Brain microvascular endothelial cell (primary cell): ENCODE data around the gene ADORA2B.

Source experiments
- DNase-seq: peaks from one replicate; pipeline ENCODE4 v3.0.0-alpha.2; 2020
- H3K27ac ChIP-seq: fragments of 250-450 bp; sonication (Bioruptor Pico); 2 replicates; pipeline ENCODE4 v1.5.1; 2020; ENCODE audit warnings: mild to moderate bottlenecking, moderate library complexity
- H3K27me3 ChIP-seq: fragments of 250-450 bp; sonication (Bioruptor Pico); replicated peaks from 2 replicates; pipeline ENCODE4 v1.5.1; 2020; ENCODE audit warnings: mild to moderate bottlenecking
- H3K36me3 ChIP-seq: fragments of 250-450 bp; sonication (Bioruptor Pico); replicated peaks from 2 replicates; pipeline ENCODE4 v1.5.1; 2020; ENCODE audit warnings: mild to moderate bottlenecking
- H3K4me3 ChIP-seq: 2 replicates; pipeline ENCODE4 v1.5.1; 2011; ENCODE audit warnings: low read depth, mild to moderate bottlenecking, control low read depth, low read length, moderate library complexity
- in situ Hi-C: cut with HindIII; loops from 2 replicates; pipeline ENCODE4 v1.10.0; 2017; ENCODE audit warnings: low sequenced_read_pairs, low pct_ligation_motif_present
- TF ChIP-seq, protein P1 (sequence below): IDR thresholded peaks from 2 replicates; pipeline ENCODE4 v1.5.1; 2011; ENCODE audit warnings: low read depth, mild to moderate bottlenecking, moderate library complexity, low read length, control low read depth, inconsistent platforms; ENCODE audit errors: missing control alignments

The ADORA2B gene

DNA sequence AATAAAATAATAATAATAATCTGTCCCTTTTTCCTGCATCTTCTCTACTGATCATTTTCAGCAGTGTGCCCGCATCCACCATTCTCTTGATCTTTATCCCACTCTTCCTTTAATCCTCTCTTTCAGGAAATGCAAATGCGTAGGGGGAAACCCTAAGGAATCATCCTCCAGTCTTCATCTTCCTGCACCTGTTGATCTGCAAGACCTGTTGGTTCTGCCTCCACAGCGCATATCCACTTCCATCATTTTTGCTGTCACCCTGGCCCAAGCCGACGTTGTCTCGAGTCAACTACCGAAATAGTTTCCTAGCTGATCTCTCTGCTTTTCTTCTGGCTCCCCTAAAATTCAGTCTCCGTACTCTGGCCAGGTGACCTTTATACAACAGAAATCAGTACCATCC is 24.5 kb downstream of the ADORA2B start:
- H3K27me3 ChIP-seq, result no peaks in the 10 kb centered on the region

DNA sequence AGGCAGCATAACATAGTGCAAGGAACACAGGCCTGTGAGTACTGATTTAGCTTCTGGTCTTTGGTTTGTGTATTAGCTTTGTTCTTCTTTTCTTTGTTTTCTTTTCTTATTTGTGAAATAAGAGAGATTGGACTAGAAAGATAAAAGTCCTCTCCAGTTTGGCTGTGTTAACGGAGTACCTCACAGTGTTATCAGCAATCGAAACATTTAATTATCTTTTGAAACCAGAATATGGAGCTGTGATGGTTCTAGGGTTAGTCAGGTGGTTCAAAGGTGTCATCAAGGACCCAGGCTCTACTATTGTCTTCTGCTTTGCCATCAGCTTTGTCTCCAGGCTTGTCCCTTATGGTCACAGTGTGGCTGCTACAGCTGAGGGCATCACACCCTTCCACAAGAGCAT is 25.6 kb downstream of the ADORA2B start:
- TF ChIP-seq, protein P1, sequence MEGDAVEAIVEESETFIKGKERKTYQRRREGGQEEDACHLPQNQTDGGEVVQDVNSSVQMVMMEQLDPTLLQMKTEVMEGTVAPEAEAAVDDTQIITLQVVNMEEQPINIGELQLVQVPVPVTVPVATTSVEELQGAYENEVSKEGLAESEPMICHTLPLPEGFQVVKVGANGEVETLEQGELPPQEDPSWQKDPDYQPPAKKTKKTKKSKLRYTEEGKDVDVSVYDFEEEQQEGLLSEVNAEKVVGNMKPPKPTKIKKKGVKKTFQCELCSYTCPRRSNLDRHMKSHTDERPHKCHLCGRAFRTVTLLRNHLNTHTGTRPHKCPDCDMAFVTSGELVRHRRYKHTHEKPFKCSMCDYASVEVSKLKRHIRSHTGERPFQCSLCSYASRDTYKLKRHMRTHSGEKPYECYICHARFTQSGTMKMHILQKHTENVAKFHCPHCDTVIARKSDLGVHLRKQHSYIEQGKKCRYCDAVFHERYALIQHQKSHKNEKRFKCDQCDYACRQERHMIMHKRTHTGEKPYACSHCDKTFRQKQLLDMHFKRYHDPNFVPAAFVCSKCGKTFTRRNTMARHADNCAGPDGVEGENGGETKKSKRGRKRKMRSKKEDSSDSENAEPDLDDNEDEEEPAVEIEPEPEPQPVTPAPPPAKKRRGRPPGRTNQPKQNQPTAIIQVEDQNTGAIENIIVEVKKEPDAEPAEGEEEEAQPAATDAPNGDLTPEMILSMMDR, result no peak
- no peak overlapping the region for H3K4me3 ChIP-seq
- peaks cover 7% of the 10 kb centered on the region for H3K36me3 ChIP-seq
- DNase-seq, result no peak
- H3K27me3 ChIP-seq, result no peaks in the 10 kb centered on the region
- H3K27ac ChIP-seq, result no peak overlapping the region
- in situ Hi-C loops, result no loop called here

More for the DNA sequence above, 24.5 kb downstream of the ADORA2B start:
- Histone ChIP-seq H3K36me3 (no peaks in the 10 kb centered on the region), H3K27ac (no peak overlapping the region), H3K4me3 (no peak overlapping the region)
- in situ Hi-C loops, result no loop called here
- no peak for DNase-seq
- TF ChIP-seq, protein P1, result no peak

DNA sequence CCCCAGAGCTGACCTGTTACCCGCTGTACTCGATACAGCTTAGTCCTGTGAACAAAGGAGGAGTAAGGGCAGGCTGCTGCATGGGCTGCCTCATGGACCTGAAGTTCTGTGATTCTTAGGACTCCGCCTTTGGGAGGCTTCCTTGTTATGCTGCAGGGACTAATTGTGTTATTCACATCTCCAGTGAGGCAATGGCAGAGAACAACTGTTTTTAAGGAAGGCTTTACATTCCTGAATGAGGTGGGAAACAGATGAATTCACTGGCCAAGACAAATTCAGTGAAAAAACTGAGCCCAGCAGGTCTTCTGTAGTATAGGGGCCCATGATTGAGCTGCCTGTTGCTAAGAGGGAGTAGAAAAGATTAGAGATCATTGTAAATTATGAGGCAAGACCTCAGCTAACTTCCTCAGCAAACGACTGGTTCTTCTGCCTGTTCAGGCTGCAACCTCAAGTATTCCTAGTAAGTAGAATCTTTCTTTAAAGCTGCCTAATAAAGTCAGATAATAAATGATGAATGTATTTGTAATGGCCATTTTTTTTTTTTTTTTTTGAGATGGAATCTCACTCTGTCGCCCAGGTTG is 26.3 kb downstream of the ADORA2B start:
- Histone ChIP-seq H3K36me3 (peaks cover 7% of the 10 kb centered on the region), H3K27me3 (no peaks in the 10 kb centered on the region), H3K4me3 (no peak overlapping the region), H3K27ac (no peak overlapping the region)
- in situ Hi-C loops, result no loop called here
- DNase-seq, result no peak
- TF ChIP-seq, protein P1, result no peak

DNA sequence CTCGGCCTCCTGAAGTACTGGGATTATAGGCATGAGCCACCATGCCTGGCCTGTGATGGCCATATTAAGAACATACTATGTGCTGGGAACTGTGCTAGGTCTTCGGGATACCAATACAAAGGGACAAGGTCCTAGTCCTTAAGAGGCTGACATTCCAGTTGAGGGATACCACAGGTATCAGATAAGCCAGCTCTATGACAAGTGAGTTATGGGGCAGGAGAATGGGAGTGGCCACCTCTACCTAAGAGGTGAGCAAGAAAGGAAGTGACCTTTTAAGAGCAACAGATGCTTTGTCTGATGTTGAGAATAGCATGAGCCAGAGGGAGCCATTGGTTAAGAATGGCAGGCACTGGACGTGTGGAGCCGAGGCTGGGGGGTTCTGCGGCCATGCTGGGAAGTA is 27.0 kb downstream of the ADORA2B start:
- in situ Hi-C loops, result no loop called here
- Histone ChIP-seq H3K36me3 (peaks cover 7% of the 10 kb centered on the region), H3K27me3 (no peaks in the 10 kb centered on the region), H3K27ac (no peak overlapping the region), H3K4me3 (no peak overlapping the region)
- TF ChIP-seq, protein P1, result no peak
- no peak for DNase-seq

DNA sequence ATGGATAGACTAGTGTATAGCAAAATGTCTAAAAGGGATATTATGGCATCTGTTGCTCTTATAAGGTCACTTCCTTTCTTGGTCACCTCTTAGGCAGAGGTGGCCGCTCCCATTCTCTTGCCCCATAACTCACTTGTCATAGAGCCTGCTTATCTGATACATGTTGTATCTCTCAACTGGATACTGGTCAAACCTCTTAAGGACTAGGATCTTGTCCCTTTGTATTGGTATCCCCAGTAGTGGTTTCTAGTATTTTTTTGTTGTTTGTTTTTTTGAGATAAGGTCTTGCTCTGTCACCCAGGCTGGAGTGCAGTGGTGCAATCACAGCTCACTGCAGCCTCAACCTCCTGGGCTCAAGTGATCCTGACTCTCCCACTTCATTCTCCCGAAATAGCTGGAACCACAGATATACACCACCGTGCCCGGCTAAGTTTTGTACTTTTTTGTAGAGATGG is 27.6 kb downstream of the ADORA2B start:
- in situ Hi-C loops, result no loop called here
- Histone ChIP-seq H3K4me3 (no peak overlapping the region), H3K27me3 (no peaks in the 10 kb centered on the region), H3K27ac (no peak overlapping the region), H3K36me3 (peaks cover 7% of the 10 kb centered on the region)
- no peak for DNase-seq
- TF ChIP-seq, protein P1, result no peak

DNA sequence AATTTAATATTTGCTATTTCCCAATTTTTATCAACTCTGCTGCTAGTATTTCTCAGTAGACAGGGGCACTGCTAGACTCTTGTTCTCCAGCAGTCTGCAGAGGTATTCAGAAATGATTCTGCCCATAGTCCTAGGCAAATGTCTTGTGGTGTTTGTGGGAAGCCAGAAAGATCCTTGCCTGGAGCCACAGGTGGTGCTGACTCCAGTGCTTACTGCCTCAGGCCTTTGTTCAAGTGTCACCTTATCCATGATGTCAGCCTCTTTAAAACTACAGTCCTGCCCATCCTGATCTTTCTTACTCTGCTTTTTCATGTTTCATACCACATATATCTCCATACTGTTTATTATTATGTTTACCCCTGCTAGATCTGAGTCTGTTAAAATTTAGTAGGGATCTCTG is 28.1 kb downstream of the ADORA2B start:
- DNase-seq, result no peak
- TF ChIP-seq, protein P1, result no peak
- Histone ChIP-seq H3K36me3 (peaks cover 8% of the 10 kb centered on the region), H3K4me3 (no peak overlapping the region), H3K27ac (no peak overlapping the region), H3K27me3 (no peaks in the 10 kb centered on the region)
- in situ Hi-C loops, result no loop called here
